Right lobe of liver (tissue), 4 donors: Measurements from ENCODE around the gene MYOC.

Experiments used
- POLR2A ChIP-seq: fragments of 450-650 bp; IDR thresholded peaks from one replicate; pipeline ENCODE4 v1.6.1; 2017; ENCODE audit warnings: antibody characterized with exemption, mild to moderate bottlenecking
- TF ChIP-seq, protein P1 (sequence below), 4 donors: fragments of 200-600 bp in 3 of 4; fragments of 450-650 bp in 1 of 4; IDR thresholded peaks; one replicate each; pipeline versions ENCODE4 v1.5.1 to v1.8.0; 2016 to 2022; ENCODE audit warnings: antibody characterized with exemption in 4 of 4, mild to moderate bottlenecking in 2 of 4
- donor health status: DM: no; HTN: no; CAD: no.
- donor health status: DM: no; HTN: no; CAD: no.
- donor health status: DM: no; HTN: yes; CAD: no.

DNA sequence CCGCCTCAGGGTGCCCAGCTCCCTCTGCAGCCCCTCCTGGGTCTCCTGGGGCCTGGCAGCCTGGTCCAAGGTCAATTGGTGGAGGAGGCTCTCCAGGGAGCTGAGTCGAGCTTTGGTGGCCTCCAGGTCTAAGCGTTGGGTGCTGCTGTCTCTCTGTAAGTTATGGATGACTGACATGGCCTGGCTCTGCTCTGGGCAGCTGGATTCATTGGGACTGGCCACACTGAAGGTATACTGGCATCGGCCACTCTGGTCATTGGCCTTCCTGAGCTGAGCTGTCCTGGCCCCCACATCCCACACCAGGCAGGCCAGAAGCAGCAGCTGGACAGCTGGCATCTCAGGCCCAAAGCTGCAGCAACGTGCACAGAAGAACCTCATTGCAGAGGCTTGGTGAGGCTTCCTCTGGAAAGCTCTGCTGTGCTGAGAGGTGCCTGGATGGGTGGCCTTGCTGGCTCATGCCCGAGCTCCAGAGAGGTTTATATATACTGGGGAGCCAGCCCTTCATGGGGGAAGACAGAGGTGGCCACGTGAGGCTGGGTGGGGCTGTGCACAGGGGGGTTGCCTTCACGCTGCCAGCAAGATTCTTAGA, at the start of gene MYOC:
- TF ChIP-seq, protein P1, sequence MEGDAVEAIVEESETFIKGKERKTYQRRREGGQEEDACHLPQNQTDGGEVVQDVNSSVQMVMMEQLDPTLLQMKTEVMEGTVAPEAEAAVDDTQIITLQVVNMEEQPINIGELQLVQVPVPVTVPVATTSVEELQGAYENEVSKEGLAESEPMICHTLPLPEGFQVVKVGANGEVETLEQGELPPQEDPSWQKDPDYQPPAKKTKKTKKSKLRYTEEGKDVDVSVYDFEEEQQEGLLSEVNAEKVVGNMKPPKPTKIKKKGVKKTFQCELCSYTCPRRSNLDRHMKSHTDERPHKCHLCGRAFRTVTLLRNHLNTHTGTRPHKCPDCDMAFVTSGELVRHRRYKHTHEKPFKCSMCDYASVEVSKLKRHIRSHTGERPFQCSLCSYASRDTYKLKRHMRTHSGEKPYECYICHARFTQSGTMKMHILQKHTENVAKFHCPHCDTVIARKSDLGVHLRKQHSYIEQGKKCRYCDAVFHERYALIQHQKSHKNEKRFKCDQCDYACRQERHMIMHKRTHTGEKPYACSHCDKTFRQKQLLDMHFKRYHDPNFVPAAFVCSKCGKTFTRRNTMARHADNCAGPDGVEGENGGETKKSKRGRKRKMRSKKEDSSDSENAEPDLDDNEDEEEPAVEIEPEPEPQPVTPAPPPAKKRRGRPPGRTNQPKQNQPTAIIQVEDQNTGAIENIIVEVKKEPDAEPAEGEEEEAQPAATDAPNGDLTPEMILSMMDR (IDR thresholded peaks at IDR 0.05), result no peak
- no peak for TF ChIP-seq POLR2A
